K562 (cell line): Measurements from ENCODE around the gene LHPP. TPM values are rescaled to one million over a fixed set of nuclear protein-coding genes. Genes with fewer than 3 reads are reported as not detected.
A peak's percentile ranks its signal among the peaks of the same experiment; 100 is the strongest.

Source experiments
- DACH1 ChIP-seq: fragments of 450-650 bp; IDR thresholded peaks from 2 replicates; pipeline ENCODE4 v1.6.1; 2018; ENCODE audit not compliant: partially characterized antibody
- MTA3 ChIP-seq: fragments of 450-650 bp; formaldehyde crosslinking; IDR thresholded peaks from 2 replicates; pipeline ENCODE4 v1.6.1; 2017; ENCODE audit warnings: mild to moderate bottlenecking, borderline replicate concordance
- SPI1 ChIP-seq: IDR thresholded peaks from 2 replicates; pipeline ENCODE4 v1.6.1; 2011; ENCODE audit warnings: low read depth, low read length, control low read depth, borderline replicate concordance
- THRAP3 ChIP-seq: fragments of 450-650 bp; IDR thresholded peaks from 2 replicates; pipeline ENCODE4 v1.6.1; 2016; ENCODE audit warnings: mild to moderate bottlenecking, inconsistent platforms, borderline replicate concordance
- ZFP30 ChIP-seq: fragments of 250-450 bp; sonication (Bioruptor Pico); IDR thresholded peaks from 2 replicates; pipeline ENCODE4 v1.8.0; 2022; ENCODE audit warnings: moderate library complexity, mild to moderate bottlenecking, inconsistent platforms, borderline replicate concordance
- ZNF253 ChIP-seq: fragments of 250-450 bp; sonication (Bioruptor Pico); conservative IDR thresholded peaks from 2 replicates; pipeline ENCODE4 v1.6.1; 2021; ENCODE audit warnings: mild to moderate bottlenecking
- ZNF644 ChIP-seq: fragments of 200-800 bp; sonication (Bioruptor generic); IDR thresholded peaks from 2 replicates; pipeline ENCODE4 v1.6.1; 2016; ENCODE audit warnings: low read depth, missing genetic modification characterization, missing compliant biosample characterization
- polyA plus RNA-seq, 8 experiments: library from polyadenylated mRNA; depleted of rRNA in 4 of 8; stranded (reverse) in 5 of 8; unstranded in 3 of 8; fragments of >200 nt; fragmentation: Nextera tagmentation in 2 of 8; fragmentation: Illumina TruSeq in 1 of 8; extraction: Ambion mirVana in 2 of 8; extraction: Trizol in 1 of 8; gene quantifications; 2 replicates each; pipeline versions ENCODE4 v1.2.1 to v1.2.3, GENCODE V29; 2011 to 2014; ENCODE audit warnings: inconsistent platforms in 1 of 8, missing spikeins in 1 of 8
- total RNA-seq, 7 experiments: library from RNA; depleted of rRNA in 6 of 7; stranded (reverse); fragments of >200 nt in 6 of 7; fragmentation: Illumina TruSeq in 2 of 7; extraction: Trizol in 2 of 7; gene quantifications; 2 replicates each; pipeline versions ENCODE4 v1.2.1 to v1.2.3, GENCODE V29; 2011 to 2021; ENCODE audit warnings: low replicate concordance in 1 of 7
- TF ChIP-seq, protein P1 (sequence below), 2 experiments: fragments of 450-650 bp; formaldehyde crosslinking in 1 of 2; IDR thresholded peaks; 2 replicates each; pipeline versions ENCODE4 v1.4.0 to v1.6.1; 2014 to 2020; ENCODE audit warnings: mild to moderate bottlenecking in 2 of 2, borderline replicate concordance in 1 of 2, low read depth in 1 of 2

LHPP gene
- total and polyA plus RNA-seq, 9 of the 15 experiments (the other 6 are each of a cell fraction or from before 2014, with no cell fraction given), result 0.34 to 7.4 (median 3.0) TPM

DNA sequence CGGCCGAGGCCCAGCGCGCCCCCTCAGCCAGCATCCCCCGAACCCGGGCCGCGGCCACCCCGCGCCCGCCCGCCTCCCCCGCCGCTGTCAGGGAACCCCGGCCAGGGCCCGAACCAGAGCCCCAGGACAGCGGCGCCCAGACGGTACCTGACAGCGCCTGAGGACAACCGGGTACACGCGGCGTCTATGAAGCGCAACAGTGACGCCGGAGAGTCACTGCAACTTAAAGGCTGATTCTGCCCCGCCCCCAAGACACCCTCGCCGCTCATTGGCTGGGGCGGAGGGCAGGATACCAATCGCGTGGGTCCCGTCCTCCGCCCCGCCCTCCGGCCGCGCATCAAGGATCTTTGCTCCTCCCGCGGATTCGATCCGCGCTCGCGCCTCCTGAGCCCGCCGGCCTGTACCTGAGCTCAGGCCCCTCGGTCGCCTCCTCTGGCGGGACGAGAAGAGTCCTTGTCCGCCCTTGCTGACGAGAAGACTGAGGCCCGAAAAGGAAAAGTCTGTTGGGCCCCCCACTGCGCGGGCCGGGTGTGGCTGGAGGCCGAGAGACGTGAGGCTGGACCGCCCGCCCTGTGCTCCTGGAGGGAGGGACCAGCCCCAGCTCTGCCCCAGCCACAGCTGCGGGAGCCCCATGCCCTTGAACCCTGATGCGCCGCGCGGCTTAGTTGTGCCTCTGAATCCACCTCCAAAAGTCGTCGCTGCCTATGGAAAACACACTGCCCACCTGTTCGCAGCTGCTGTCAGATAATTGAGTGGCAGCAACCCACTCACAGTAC lies 42.7 kb upstream of the LHPP start, which contains the start of gene OAT (continued):
- TF ChIP-seq, protein P1, sequence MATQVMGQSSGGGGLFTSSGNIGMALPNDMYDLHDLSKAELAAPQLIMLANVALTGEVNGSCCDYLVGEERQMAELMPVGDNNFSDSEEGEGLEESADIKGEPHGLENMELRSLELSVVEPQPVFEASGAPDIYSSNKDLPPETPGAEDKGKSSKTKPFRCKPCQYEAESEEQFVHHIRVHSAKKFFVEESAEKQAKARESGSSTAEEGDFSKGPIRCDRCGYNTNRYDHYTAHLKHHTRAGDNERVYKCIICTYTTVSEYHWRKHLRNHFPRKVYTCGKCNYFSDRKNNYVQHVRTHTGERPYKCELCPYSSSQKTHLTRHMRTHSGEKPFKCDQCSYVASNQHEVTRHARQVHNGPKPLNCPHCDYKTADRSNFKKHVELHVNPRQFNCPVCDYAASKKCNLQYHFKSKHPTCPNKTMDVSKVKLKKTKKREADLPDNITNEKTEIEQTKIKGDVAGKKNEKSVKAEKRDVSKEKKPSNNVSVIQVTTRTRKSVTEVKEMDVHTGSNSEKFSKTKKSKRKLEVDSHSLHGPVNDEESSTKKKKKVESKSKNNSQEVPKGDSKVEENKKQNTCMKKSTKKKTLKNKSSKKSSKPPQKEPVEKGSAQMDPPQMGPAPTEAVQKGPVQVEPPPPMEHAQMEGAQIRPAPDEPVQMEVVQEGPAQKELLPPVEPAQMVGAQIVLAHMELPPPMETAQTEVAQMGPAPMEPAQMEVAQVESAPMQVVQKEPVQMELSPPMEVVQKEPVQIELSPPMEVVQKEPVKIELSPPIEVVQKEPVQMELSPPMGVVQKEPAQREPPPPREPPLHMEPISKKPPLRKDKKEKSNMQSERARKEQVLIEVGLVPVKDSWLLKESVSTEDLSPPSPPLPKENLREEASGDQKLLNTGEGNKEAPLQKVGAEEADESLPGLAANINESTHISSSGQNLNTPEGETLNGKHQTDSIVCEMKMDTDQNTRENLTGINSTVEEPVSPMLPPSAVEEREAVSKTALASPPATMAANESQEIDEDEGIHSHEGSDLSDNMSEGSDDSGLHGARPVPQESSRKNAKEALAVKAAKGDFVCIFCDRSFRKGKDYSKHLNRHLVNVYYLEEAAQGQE (IDR thresholded peaks at IDR 0.05; ENCODE audit: borderline replicate concordance), result no peak
- TF ChIP-seq, protein P1 (CRISPR knock-in tag; IDR thresholded peaks at IDR 0.05; ENCODE audit: low read depth), result no peak
- TF ChIP-seq MTA3, result peak; percentile 98
- TF ChIP-seq ZFP30 (CRISPR knock-in tag), result no peak
- no peak for TF ChIP-seq DACH1
- no peak for TF ChIP-seq ZNF253 (CRISPR knock-in tag)
- no peak for TF ChIP-seq THRAP3
- TF ChIP-seq SPI1, result no peak
- TF ChIP-seq ZNF644, result no peak
